ENCODE results near the gene MAP1B. TPM values are rescaled to one million over a fixed set of nuclear protein-coding genes. Genes with fewer than 3 reads are reported as not detected.

MAP1B gene
- total and polyA plus RNA-seq, 10 of the 15 experiments (the other 5 are each of a cell fraction or from before 2014, with no cell fraction given) = 0.02 to 0.81 (median 0.06) TPM; not detected in 1

DNA sequence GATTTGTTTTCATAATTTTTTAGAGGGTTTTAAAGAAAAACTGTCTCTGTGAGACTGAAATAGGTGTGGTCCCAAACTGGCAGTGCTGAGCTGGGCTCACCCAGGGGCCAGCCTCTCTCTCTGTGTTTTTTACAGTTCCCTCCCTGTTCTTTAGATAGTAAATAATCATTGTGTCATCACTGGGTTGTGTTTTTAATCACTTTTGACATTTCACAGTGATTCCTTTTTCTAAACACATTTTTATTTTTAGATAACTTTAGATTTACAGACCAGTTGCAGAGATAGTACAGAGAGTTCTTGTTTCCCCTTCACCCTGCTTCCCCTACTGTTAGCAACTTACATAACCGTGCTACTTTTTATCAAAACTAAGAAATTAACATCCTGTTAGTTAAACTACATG is 44.4 kb downstream of the MAP1B start:
- no peak for DNase-seq (ENCODE audit: low read depth, low spot score)
- SMC1A ChIA-PET (ENCODE audit: uncharacterized antibody, unreplicated experiment) = no interaction called here
- BruUV-seq (replicated peaks) = no TSS peak

More for the DNA sequence above, 44.4 kb downstream of the MAP1B start:
- CTCF ChIA-PET = no interaction called here
- Histone ChIP-seq H3K79me2 (ENCODE audit: control insufficient read depth, insufficient read depth, low read length) (no peaks in the 10 kb centered on the region), H3K4me1 (ENCODE audit: control insufficient read depth, insufficient read depth, low read length) (no peaks in the 10 kb centered on the region), H3K36me3 (ENCODE audit: control insufficient read depth in 2 of 2, insufficient read depth in 2 of 2, low read length in 1 of 2) (no peaks in the 10 kb centered on the region), H2AFZ (ENCODE audit: control insufficient read depth, low read depth, low read length) (no peak overlapping the region), H3K4me3 (no peak overlapping the region), H4K20me1 (ENCODE audit: control insufficient read depth, insufficient read depth) (no peaks in the 10 kb centered on the region), H3K4me2 (ENCODE audit: control insufficient read depth, insufficient read depth) (no peak overlapping the region), H3K9me3 (replicated peaks; ENCODE audit: control insufficient read depth, insufficient read depth, low read length) (no peaks in the 10 kb centered on the region), H3K9ac (ENCODE audit: control insufficient read depth, insufficient read depth, low read length) (no peak overlapping the region), H3K27ac (ENCODE audit: control insufficient read depth, insufficient read depth) (no peak overlapping the region), H3K27me3 (replicated peaks in 1 of 2; ENCODE audit: control insufficient read depth in 2 of 2, insufficient read depth in 2 of 2, low read length in 1 of 2) (no peaks in the 10 kb centered on the region; a peak in 2 of 4 replicates)
- RAD21 ChIA-PET (ENCODE audit: unreplicated experiment) = no interaction called here
- TF ChIP-seq RUNX3 (IDR thresholded peaks at IDR 0.05; ENCODE audit: low read length) (no peak), ZNF384 (IDR thresholded peaks at IDR 0.05; ENCODE audit: borderline replicate concordance, low read depth, low read length) (no peak), DPF2 (IDR thresholded peaks at IDR 0.05) (no peak), ATF2 (IDR thresholded peaks at IDR 0.05; ENCODE audit: low read length) (no peak), MYC (IDR thresholded peaks at IDR 0.05; ENCODE audit: insufficient read depth, insufficient read length, insufficient replicate concordance, low read length, severe bottlenecking) (no peak), SMAD1 (IDR thresholded peaks at IDR 0.05; ENCODE audit: low read depth, partially characterized antibody) (no peak), NRF1 (conservative IDR thresholded peaks at IDR 0.05; ENCODE audit: low read depth, low read length) (no peak), SREBF2 (IDR thresholded peaks at IDR 0.05; ENCODE audit: low read length) (no peak)
- TF ChIP-seq, protein P1, sequence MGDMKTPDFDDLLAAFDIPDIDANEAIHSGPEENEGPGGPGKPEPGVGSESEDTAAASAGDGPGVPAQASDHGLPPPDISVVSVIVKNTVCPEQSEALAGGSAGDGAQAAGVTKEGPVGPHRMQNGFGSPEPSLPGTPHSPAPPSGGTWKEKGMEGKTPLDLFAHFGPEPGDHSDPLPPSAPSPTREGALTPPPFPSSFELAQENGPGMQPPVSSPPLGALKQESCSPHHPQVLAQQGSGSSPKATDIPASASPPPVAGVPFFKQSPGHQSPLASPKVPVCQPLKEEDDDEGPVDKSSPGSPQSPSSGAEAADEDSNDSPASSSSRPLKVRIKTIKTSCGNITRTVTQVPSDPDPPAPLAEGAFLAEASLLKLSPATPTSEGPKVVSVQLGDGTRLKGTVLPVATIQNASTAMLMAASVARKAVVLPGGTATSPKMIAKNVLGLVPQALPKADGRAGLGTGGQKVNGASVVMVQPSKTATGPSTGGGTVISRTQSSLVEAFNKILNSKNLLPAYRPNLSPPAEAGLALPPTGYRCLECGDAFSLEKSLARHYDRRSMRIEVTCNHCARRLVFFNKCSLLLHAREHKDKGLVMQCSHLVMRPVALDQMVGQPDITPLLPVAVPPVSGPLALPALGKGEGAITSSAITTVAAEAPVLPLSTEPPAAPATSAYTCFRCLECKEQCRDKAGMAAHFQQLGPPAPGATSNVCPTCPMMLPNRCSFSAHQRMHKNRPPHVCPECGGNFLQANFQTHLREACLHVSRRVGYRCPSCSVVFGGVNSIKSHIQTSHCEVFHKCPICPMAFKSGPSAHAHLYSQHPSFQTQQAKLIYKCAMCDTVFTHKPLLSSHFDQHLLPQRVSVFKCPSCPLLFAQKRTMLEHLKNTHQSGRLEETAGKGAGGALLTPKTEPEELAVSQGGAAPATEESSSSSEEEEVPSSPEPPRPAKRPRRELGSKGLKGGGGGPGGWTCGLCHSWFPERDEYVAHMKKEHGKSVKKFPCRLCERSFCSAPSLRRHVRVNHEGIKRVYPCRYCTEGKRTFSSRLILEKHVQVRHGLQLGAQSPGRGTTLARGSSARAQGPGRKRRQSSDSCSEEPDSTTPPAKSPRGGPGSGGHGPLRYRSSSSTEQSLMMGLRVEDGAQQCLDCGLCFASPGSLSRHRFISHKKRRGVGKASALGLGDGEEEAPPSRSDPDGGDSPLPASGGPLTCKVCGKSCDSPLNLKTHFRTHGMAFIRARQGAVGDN (IDR thresholded peaks at IDR 0.05) = no peak
- TF ChIP-seq, protein P2, sequence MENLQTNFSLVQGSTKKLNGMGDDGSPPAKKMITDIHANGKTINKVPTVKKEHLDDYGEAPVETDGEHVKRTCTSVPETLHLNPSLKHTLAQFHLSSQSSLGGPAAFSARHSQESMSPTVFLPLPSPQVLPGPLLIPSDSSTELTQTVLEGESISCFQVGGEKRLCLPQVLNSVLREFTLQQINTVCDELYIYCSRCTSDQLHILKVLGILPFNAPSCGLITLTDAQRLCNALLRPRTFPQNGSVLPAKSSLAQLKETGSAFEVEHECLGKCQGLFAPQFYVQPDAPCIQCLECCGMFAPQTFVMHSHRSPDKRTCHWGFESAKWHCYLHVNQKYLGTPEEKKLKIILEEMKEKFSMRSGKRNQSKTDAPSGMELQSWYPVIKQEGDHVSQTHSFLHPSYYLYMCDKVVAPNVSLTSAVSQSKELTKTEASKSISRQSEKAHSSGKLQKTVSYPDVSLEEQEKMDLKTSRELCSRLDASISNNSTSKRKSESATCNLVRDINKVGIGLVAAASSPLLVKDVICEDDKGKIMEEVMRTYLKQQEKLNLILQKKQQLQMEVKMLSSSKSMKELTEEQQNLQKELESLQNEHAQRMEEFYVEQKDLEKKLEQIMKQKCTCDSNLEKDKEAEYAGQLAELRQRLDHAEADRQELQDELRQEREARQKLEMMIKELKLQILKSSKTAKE (IDR thresholded peaks at IDR 0.05; ENCODE audit: low read depth, poor library complexity, severe bottlenecking) = no peak
- intact Hi-C loops (cut with micrococcal nuclease; ENCODE audit: unreplicated experiment) = no loop called here
- POLR2A ChIA-PET = no interaction called here
- FAIRE-seq = no peak
- 0% methylated on average over 1 of the region's 1 CpG for WGBS (ENCODE audit: insufficient coverage, insufficient replicate concordance, low lambda C conversion rate, missing lambda C conversion rate)
- in situ Hi-C loops (cut with MboI) = no loop called here
- no peak for ATAC-seq

Measured in GM12878 (cell line).